ENCODE results near the gene GPC3. TPM values are rescaled to one million over a fixed set of nuclear protein-coding genes. Genes with fewer than 3 reads are reported as not detected.
A peak's percentile ranks its signal among the peaks of the same experiment; 100 is the strongest.
"Not testable (repeated sequence)": the region's sequence is repeated elsewhere in the genome, so short reads cannot be mapped to it uniquely, and the experiment has no call there.

Gene GPC3
- total RNA-seq, 1 donor: not detected

DNA sequence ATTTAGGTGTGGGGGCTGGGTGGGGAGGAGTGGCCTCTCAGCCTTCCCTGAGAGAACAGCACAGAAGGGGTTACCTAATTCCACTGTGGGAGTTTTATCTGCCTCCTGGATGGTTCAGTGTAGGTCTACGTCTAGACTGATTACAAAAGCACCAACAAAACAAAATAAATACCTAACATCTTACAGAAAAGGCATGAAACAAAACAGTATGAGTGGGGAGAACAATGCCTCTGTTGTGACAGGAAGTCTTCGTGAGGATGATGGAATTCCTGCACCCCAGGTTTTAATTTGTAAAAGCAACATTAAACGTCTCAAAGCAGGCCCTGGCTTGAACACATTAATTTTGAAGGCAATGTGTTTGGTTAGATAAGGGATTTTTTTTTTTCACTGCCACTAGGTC, 458.0 kb downstream of the GPC3 start:
- TF ChIP-seq, protein P1, sequence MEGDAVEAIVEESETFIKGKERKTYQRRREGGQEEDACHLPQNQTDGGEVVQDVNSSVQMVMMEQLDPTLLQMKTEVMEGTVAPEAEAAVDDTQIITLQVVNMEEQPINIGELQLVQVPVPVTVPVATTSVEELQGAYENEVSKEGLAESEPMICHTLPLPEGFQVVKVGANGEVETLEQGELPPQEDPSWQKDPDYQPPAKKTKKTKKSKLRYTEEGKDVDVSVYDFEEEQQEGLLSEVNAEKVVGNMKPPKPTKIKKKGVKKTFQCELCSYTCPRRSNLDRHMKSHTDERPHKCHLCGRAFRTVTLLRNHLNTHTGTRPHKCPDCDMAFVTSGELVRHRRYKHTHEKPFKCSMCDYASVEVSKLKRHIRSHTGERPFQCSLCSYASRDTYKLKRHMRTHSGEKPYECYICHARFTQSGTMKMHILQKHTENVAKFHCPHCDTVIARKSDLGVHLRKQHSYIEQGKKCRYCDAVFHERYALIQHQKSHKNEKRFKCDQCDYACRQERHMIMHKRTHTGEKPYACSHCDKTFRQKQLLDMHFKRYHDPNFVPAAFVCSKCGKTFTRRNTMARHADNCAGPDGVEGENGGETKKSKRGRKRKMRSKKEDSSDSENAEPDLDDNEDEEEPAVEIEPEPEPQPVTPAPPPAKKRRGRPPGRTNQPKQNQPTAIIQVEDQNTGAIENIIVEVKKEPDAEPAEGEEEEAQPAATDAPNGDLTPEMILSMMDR (IDR thresholded peaks at IDR 0.05; ENCODE audit: insufficient read depth, low read length): no peak
- DNase-seq (ENCODE audit: low read depth): no peak

DNA sequence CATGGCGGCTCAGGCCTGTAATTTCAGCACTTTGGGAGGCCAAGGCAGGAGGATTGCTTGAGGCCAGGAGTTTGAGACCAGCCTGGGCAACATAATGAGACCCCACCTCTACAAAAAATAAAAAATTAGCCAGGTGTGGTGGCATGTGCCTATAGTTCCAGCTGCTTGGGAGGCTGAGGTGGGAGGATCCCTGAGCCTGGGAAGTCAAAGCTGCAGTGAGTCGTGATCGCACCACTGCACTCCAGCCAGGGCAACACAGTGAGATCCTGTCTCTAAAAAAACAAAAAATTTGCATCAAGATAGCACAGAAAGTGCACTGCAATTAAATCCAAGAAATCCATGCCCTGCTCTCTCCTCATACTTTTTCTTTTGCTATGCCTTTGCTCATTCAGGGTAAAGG, 458.6 kb downstream of the GPC3 start:
- DNase-seq (ENCODE audit: low read depth): not testable (repeated sequence)

More for the DNA sequence above, 458.0 kb downstream of the GPC3 start:
- no peak overlapping the region for H3K4me3 ChIP-seq (ENCODE audit: low read depth, low read length)

GRCh38 chrX:133523526-133523925, 461.9 kb downstream of the GPC3 start:
- no peak for DNase-seq (ENCODE audit: low read depth)
- TF ChIP-seq, protein P1 (IDR thresholded peaks at IDR 0.05; ENCODE audit: insufficient read depth, low read length): no peak

More for the DNA sequence above, 458.6 kb downstream of the GPC3 start:
- H3K4me3 ChIP-seq (ENCODE audit: low read depth, low read length): not testable (repeated sequence)

GRCh38 chrX:133523081-133523487, 462.3 kb downstream of the GPC3 start:
- TF ChIP-seq, protein P1 (IDR thresholded peaks at IDR 0.05; ENCODE audit: insufficient read depth, low read length): no peak
- H3K4me3 ChIP-seq (ENCODE audit: low read depth, low read length): no peak overlapping the region
- DNase-seq (ENCODE audit: low read depth): peak; percentile 13

More at GRCh38 chrX:133523526-133523925, 461.9 kb downstream of the GPC3 start:
- no peak overlapping the region for H3K4me3 ChIP-seq (ENCODE audit: low read depth, low read length)

GRCh38 chrX:133516686-133517085, 468.7 kb downstream of the GPC3 start:
- peak; percentile 16 for DNase-seq (ENCODE audit: low read depth)
- no peak overlapping the region for H3K4me3 ChIP-seq (ENCODE audit: low read depth, low read length)
- TF ChIP-seq, protein P1 (IDR thresholded peaks at IDR 0.05; ENCODE audit: insufficient read depth, low read length): no peak

GRCh38 chrX:133514486-133514885, 470.9 kb downstream of the GPC3 start:
- no peak overlapping the region for H3K4me3 ChIP-seq (ENCODE audit: low read depth, low read length)
- TF ChIP-seq, protein P1 (IDR thresholded peaks at IDR 0.05; ENCODE audit: insufficient read depth, low read length): no peak
- DNase-seq (ENCODE audit: low read depth): no peak

- DNase-seq (ENCODE audit: low read depth): no peak
- H3K4me3 ChIP-seq (ENCODE audit: low read depth, low read length): no peak overlapping the region
- TF ChIP-seq, protein P1 (IDR thresholded peaks at IDR 0.05; ENCODE audit: insufficient read depth, low read length): no peak
These were observed 472.3 kb downstream of the GPC3 start for GRCh38 chrX:133513123-133513522.

All from fibroblast of the aortic adventitia (primary cell).